Activated B cell treated with CpG ODN at 0.5 μM for 24 hours (primary cell): Measurements from ENCODE around the gene APOC3. TPM values are rescaled to one million over a fixed set of nuclear protein-coding genes. Genes with fewer than 3 reads are reported as not detected.

ENCODE experiments used
- ATAC-seq: fragments of 200-7000 bp; cut with Tn5 transposase; one replicate; pipeline ENCODE4 v1.10.0; 2021; ENCODE audit warnings: low read depth, mild to moderate bottlenecking, moderate library complexity
- CTCF ChIA-PET: fragments of 350-600 bp; sonication (Branson Sonifier 250); formaldehyde crosslinking; loops from one replicate; lab custom pipeline; 2021; ENCODE audit warnings: antibody characterized with exemption; lab: Charles Lee
- POLR2A ChIA-PET: fragments of 350-600 bp; sonication (Branson Sonifier 250); formaldehyde crosslinking; loops from one replicate; lab custom pipeline; 2021; ENCODE audit warnings: antibody characterized with exemption; lab: Charles Lee
- DNase-seq: peaks from one replicate; pipeline ENCODE4 v3.0.0; 2022
- H3K27ac Mint-ChIP-seq: one replicate; pipeline ENCODE4 v1.8.0; 2020; ENCODE audit warnings: mixed read lengths
- H3K27me3 Mint-ChIP-seq: one replicate; pipeline ENCODE4 v1.8.0; 2021; ENCODE audit warnings: mixed read lengths
- H3K36me3 Mint-ChIP-seq: one replicate; pipeline ENCODE4 v1.8.0; 2021; ENCODE audit warnings: low read depth, mixed read lengths
- H3K4me1 Mint-ChIP-seq: one replicate; pipeline ENCODE4 v1.8.0; 2021; ENCODE audit warnings: mixed read lengths
- H3K4me3 Mint-ChIP-seq: one replicate; pipeline ENCODE4 v1.8.0; 2020; ENCODE audit warnings: mild to moderate bottlenecking, mixed read lengths
- H3K9me3 Mint-ChIP-seq: one replicate; pipeline ENCODE4 v1.8.0; 2020; ENCODE audit warnings: mixed read lengths
- intact Hi-C: fragments of 100-400 bp; cut with micrococcal nuclease; formaldehyde crosslinking; loops from one replicate; pipeline ENCODE4 v1.15.1; 2024
- total RNA-seq: library from RNA; stranded (reverse); gene quantifications from 2 replicates; pipeline ENCODE4 v1.2.3, GENCODE V29; 2022
- TF ChIP-seq, protein P1 (sequence below): fragments of 200-600 bp; IDR thresholded peaks from one replicate; pipeline ENCODE4 v1.8.0; 2022; ENCODE audit warnings: antibody characterized with exemption, mild to moderate bottlenecking

APOC3 gene
- total RNA-seq, 1 donor from 2014 or later, result not detected

- Mint-ChIP-seq H3K27ac (no peak overlapping the region), H3K27me3 (peaks cover 5% of the 10 kb centered on the region), H3K4me1 (no peaks in the 10 kb centered on the region), H3K9me3 (no peaks in the 10 kb centered on the region), H3K4me3 (no peak overlapping the region), H3K36me3 (no peaks in the 10 kb centered on the region)
- no peak for ATAC-seq
- CTCF ChIA-PET, result no interaction called here
- intact Hi-C loops, result no loop called here
- TF ChIP-seq, protein P1, sequence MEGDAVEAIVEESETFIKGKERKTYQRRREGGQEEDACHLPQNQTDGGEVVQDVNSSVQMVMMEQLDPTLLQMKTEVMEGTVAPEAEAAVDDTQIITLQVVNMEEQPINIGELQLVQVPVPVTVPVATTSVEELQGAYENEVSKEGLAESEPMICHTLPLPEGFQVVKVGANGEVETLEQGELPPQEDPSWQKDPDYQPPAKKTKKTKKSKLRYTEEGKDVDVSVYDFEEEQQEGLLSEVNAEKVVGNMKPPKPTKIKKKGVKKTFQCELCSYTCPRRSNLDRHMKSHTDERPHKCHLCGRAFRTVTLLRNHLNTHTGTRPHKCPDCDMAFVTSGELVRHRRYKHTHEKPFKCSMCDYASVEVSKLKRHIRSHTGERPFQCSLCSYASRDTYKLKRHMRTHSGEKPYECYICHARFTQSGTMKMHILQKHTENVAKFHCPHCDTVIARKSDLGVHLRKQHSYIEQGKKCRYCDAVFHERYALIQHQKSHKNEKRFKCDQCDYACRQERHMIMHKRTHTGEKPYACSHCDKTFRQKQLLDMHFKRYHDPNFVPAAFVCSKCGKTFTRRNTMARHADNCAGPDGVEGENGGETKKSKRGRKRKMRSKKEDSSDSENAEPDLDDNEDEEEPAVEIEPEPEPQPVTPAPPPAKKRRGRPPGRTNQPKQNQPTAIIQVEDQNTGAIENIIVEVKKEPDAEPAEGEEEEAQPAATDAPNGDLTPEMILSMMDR, result no peak
- POLR2A ChIA-PET, result interaction anchor here (0.6 kb wide), 1 partner anchor 953 kb away, joined by 4 read pairs; no protein-coding TSS in a partner anchor
- no peak for DNase-seq
Observed at GRCh38 chr11:116828632-116829524, 829 bp upstream of the APOC3 start.

DNA sequence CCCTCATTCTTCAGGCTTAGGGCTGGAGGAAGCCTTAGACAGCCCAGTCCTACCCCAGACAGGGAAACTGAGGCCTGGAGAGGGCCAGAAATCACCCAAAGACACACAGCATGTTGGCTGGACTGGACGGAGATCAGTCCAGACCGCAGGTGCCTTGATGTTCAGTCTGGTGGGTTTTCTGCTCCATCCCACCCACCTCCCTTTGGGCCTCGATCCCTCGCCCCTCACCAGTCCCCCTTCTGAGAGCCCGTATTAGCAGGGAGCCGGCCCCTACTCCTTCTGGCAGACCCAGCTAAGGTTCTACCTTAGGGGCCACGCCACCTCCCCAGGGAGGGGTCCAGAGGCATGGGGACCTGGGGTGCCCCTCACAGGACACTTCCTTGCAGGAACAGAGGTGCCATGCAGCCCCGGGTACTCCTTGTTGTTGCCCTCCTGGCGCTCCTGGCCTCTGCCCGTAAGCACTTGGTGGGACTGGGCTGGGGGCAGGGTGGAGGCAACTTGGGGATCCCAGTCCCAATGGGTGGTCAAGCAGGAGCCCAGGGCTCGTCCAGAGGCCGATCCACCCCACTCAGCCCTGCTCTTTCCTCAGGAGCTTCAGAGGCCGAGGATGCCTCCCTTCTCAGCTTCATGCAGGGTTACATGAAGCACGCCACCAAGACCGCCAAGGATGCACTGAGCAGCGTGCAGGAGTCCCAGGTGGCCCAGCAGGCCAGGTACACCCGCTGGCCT lies 641 bp downstream of the APOC3 start:
- TF ChIP-seq, protein P1, result no peak
- CTCF ChIA-PET, result no interaction called here

GRCh38 chr11:116831790-116832349 lies 2.2 kb downstream of the APOC3 start:
- intact Hi-C loops, result no loop called here
- Mint-ChIP-seq H3K4me1 (peaks cover 13% of the 10 kb centered on the region), H3K36me3 (no peaks in the 10 kb centered on the region), H3K27ac (no peak overlapping the region), H3K27me3 (peaks cover 4% of the 10 kb centered on the region), H3K9me3 (no peaks in the 10 kb centered on the region), H3K4me3 (no peak overlapping the region)
- DNase-seq (no peak), ATAC-seq (no peak)
- CTCF ChIA-PET, result no interaction called here
- POLR2A ChIA-PET, result no interaction called here
- TF ChIP-seq, protein P1, result no peak

More for the DNA sequence above, 641 bp downstream of the APOC3 start:
- DNase-seq (no peak), ATAC-seq (no peak)
- Mint-ChIP-seq H3K27ac (no peak overlapping the region), H3K9me3 (no peaks in the 10 kb centered on the region), H3K27me3 (peaks cover 6% of the 10 kb centered on the region), H3K4me1 (peaks cover 4% of the 10 kb centered on the region), H3K36me3 (no peaks in the 10 kb centered on the region), H3K4me3 (no peak overlapping the region)
- POLR2A ChIA-PET, result no interaction called here
- intact Hi-C loops, result no loop called here

DNA sequence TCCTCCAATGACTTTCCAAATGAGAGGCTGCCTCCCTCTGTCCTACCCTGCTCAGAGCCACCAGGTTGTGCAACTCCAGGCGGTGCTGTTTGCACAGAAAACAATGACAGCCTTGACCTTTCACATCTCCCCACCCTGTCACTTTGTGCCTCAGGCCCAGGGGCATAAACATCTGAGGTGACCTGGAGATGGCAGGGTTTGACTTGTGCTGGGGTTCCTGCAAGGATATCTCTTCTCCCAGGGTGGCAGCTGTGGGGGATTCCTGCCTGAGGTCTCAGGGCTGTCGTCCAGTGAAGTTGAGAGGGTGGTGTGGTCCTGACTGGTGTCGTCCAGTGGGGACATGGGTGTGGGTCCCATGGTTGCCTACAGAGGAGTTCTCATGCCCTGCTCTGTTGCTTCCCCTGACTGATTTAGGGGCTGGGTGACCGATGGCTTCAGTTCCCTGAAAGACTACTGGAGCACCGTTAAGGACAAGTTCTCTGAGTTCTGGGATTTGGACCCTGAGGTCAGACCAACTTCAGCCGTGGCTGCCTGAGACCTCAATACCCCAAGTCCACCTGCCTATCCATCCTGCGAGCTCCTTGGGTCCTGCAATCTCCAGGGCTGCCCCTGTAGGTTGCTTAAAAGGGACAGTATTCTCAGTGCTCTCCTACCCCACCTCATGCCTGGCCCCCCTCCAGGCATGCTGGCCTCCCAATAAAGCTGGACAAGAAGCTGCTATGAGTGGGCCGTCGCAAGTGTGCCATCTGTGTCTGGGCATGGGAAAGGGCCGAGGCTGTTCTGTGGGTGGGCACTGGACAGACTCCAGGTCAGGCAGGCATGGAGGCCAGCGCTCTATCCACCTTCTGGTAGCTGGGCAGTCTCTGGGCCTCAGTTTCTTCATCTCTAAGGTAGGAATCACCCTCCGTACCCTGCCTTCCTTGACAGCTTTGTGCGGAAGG lies 2.9 kb downstream of the APOC3 start:
- DNase-seq, result no peak
- POLR2A ChIA-PET, result no interaction called here
- Mint-ChIP-seq H3K36me3 (no peaks in the 10 kb centered on the region), H3K27me3 (peaks cover 4% of the 10 kb centered on the region), H3K9me3 (no peaks in the 10 kb centered on the region), H3K27ac (no peak overlapping the region), H3K4me1 (peaks cover 13% of the 10 kb centered on the region), H3K4me3 (no peak overlapping the region)
- CTCF ChIA-PET, result no interaction called here
- TF ChIP-seq, protein P1, result no peak
- intact Hi-C loops, result no loop called here
- ATAC-seq, result no peak
